AG04449 (cell line): Measurements from ENCODE around the gene NPLOC4.
A peak's percentile ranks its signal among the peaks of the same experiment; 100 is the strongest.

Source experiments
- CTCF ChIA-PET: fragments of 350-600 bp; formaldehyde crosslinking; extraction: SDS; loops from one replicate; lab custom pipeline; 2021; ENCODE audit warnings: antibody characterized with exemption; lab: Yijun Ruan, JAX
- POLR2A ChIA-PET: fragments of 400-600, 350-600 bp; formaldehyde crosslinking; extraction: SDS; loops from one replicate; lab custom pipeline; 2020; ENCODE audit warnings: antibody characterized with exemption, inconsistent platforms; lab: Yijun Ruan, JAX
- DNase-seq: peaks from one replicate; pipeline ENCODE4 v3.0.0-alpha.2; 2010; ENCODE audit warnings: low read depth, low spot score
- H3K4me3 ChIP-seq: 2 replicates; pipeline ENCODE4 v1.5.1; 2011; ENCODE audit warnings: low read depth, mild to moderate bottlenecking, control low read depth, low read length
- CTCF ChIP-seq: IDR thresholded peaks from one replicate; pipeline ENCODE4 v1.5.1; 2011; ENCODE audit warnings: mild to moderate bottlenecking, moderate library complexity, low read length, control low read depth, inconsistent platforms; ENCODE audit not compliant: insufficient read depth; ENCODE audit errors: missing control alignments

NPLOC4 gene

DNA sequence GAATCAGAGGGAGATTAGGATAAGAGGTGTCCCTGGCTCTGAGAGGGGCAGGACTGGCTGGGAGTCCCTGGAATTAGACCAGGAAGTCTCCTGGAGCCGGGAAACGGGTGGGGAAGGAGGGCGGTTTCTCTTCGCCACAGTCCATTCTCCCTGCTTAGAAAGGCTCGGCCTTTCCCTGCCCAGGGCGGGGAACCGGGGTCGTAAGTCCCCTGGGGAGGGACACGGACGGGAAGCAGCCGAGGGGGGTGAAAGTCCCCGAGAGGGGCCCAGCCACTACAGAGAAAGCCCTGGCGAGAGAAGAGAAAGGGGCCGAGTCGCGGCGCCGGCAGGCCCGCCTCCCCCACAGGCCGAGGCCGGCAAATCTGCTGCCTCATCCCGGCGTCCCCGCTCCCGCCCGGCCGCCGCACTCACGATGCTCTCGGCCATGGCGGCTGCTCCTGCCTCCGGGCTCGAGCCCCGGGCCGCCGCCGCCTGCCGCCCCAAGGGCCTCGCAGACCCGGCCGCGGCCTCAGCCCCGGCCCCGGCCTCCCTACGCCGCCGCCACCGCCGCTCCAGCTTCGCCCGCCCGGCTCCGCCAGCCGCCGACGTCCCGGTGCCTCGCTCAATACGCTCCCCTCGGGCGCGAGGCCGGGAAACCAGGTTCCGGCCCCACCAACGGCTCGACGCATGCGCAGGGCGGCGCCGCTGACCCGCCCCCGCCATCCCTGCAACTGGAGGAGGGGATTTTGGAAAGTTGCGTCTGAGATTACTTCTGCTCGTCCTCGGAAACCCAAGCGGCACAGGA lies at the start of gene NPLOC4, which contains the start of gene TSPAN10:
Gene NPLOC4 (minus strand): TSS at position 608 of the 784 bp plus-strand sequence. CDS start 182 bp downstream, at position 426.
Gene TSPAN10 (plus strand): TSS at position 692 of the 784 bp plus-strand sequence. CDS start 5,217 bp downstream, outside the sequence.
- peak; percentile 17 for DNase-seq
- peak within 1 kb of the TSS; percentile 79 for H3K4me3 ChIP-seq
- ChIA-PET CTCF (interaction anchor here (2.5 kb wide), 1 partner anchor 35 kb away, joined by 10 read pairs; no protein-coding TSS in a partner anchor), POLR2A (interaction anchor here (1.0 to 1.2 kb wide), 3 partner anchors 10 to 47 kb away, joined by 3 to 5 read pairs (median 3); partner anchors contain the start of genes ARL16 and HGS)
- no peak for TF ChIP-seq CTCF

GRCh38 chr17:81686614-81687013 lies 49.7 kb upstream of the NPLOC4 start:
- TF ChIP-seq CTCF: no peak
- POLR2A ChIA-PET: interaction anchor here (1.6 kb wide), 1 partner anchor 15 kb away, joined by 4 read pairs; no protein-coding TSS in a partner anchor
- DNase-seq: no peak
- CTCF ChIA-PET: no interaction called here
- H3K4me3 ChIP-seq: no peak overlapping the region; the same call in 1 of the 2 replicates

DNA sequence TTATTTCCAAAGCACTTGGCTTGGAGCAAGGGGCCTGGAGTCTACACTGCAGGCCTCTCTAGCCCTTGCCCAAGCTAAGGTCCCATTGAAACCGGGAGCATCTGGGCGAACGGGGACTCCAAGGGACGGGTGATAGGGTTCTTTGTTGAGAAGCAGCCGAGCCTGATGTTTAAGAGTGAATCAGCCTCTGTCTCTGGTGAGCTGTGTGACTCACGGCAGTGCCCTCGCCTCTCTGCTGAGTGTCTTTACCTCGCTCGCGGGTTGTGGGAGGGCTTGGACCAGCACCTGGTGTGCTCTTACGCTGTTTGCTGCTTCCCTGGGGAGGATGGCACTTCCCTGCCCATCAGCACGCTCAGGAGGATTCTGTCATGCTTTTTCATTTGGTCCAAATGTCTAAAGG lies 48.2 kb upstream of the NPLOC4 start:
- peak overlapping the region; percentile 73 for H3K4me3 ChIP-seq
- CTCF ChIA-PET: interaction anchor here (1.4 to 2.0 kb wide), 3 partner anchors 9 to 17 kb away, joined by 3 to 9 read pairs (median 3); no protein-coding TSS in a partner anchor
- DNase-seq: peak; percentile 21
- TF ChIP-seq CTCF: no peak
- POLR2A ChIA-PET: interaction anchor here (0.7 to 3.6 kb wide), 7 partner anchors 8 to 571 kb away, joined by 3 to 26 read pairs (median 5); partner anchors contain the start of genes FAAP100 and MRPL12

DNA sequence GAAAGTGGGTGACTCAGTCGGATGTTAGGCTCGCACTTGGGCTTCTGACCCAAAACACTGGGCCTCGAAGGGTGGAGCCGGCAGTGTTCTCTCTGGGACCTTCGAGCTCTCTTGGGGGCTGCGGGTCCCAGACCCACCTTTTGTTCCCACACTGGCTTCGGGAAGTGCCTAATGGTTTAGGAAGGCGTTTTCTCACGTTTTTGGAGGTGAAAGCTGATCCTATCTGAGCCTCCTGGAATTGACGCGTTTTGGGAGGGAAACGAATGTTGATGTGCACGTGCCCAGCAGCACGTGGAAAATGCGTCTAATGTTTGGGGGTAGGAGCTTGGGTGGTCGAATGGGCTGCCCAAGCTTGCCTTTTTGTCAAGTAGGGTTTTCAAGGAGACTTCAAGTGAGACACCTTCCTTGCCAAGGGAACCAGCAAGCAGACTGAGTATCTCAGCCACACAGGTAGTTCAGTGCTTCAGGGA lies 47.6 kb upstream of the NPLOC4 start:
- CTCF ChIA-PET: interaction anchor here (1.2 to 2.6 kb wide), 5 partner anchors 8 to 25 kb away, joined by 3 to 9 read pairs (median 3); no protein-coding TSS in a partner anchor
- peak overlapping the region; percentile 73 for H3K4me3 ChIP-seq
- DNase-seq: peak; percentile 24
- POLR2A ChIA-PET: interaction anchor here (1.1 to 3.6 kb wide), 9 partner anchors 9 to 181 kb away, joined by 3 to 26 read pairs (median 5); partner anchors contain the start of genes CCDC137, FAAP100, MRPL12 and NPLOC4
- TF ChIP-seq CTCF: no peak

DNA sequence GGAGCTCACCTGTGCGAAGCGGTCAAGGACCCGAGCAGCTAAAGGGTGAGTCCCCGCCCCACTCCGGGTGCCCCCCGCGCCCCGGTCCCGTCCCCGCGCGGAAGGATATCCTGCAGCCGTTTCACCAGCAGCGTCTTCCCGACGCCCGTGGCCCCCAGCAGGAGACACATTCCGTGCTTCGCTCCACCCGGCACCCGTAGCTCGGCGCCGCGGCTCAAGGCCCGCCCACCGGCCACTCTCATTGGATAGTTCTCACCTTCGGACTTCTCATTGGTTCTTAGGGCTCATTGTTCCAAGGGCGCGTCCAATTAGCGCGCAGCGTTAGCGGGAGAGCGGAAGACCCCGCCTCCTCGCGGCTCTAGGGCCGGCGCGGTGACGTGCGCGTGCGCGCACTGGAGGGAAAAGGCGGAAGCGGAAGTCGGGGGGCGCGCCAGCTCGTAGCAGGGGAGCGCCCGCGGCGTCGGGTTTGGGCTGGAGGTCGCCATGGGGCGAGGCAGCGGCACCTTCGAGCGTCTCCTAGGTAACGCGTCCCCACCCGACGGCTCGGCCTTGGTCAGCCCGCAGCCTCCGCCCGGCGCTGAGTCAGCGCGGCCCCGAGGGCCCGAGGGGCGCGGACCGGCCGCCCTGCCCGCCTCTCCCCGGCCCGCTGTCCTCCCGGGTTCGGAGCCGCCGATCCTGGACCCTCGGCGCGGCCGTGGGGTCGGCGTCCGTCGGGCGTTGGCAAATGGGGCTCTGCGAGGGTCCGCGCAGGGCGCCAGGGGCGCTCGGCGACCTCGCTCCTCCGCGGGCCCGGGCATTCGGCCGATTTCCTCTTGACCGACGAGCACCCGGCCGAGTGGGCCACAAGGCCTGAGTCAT lies 46.9 kb upstream of the NPLOC4 start, which contains the start of the genes ARL16 and HGS:
Gene ARL16 (minus strand): TSS at position 214 of the 858 bp plus-strand sequence. CDS start 44 bp downstream, at position 170.
Gene HGS (plus strand): TSS at position 428 of the 858 bp plus-strand sequence. CDS start 56 bp downstream, at position 484.
- H3K4me3 ChIP-seq: peak within 1 kb of the TSS; percentile 89
- ChIA-PET POLR2A (interaction anchor here (0.7 to 3.6 kb wide), 15 partner anchors 8 to 182 kb away, joined by 3 to 26 read pairs (median 3); partner anchors contain the start of genes ACTG1, CCDC137, FAAP100 and MRPL12), CTCF (interaction anchor here (1.2 to 2.6 kb wide), 8 partner anchors 8 to 83 kb away, joined by 3 to 9 read pairs (median 4); no protein-coding TSS in a partner anchor)
- DNase-seq: peak; percentile 96
- no peak for TF ChIP-seq CTCF
